ENCODE measurements around the gene ZC2HC1C. TPM values are rescaled to one million over a fixed set of nuclear protein-coding genes. Genes with fewer than 3 reads are reported as not detected.

The ZC2HC1C gene
- polyA plus RNA-seq, 1 donor (not counting 4 experiments of a cell fraction or from before 2014, with no cell fraction given): 0.68 TPM

GRCh38 chr14:75063013-75063412, 6.4 kb upstream of the ZC2HC1C start:
- Histone ChIP-seq H3K27me3 (ENCODE audit: control insufficient read depth, extremely low read depth, insufficient read depth, low read length) (no peaks in the 10 kb centered on the region), H3K9ac (ENCODE audit: control insufficient read depth, extremely low read depth, insufficient read depth, low read length) (peak overlapping the region; percentile 84), H3K9me1 (ENCODE audit: control insufficient read depth, extremely low read depth, insufficient read depth, low read length) (no peaks in the 10 kb centered on the region), H3K4me1 (ENCODE audit: control insufficient read depth, extremely low read depth, insufficient read depth, low read length) (peaks cover 18% of the 10 kb centered on the region), H3K4me2 (ENCODE audit: control insufficient read depth, extremely low read depth, insufficient read depth, low read depth, low read length) (peak overlapping the region; percentile 96), H4K20me1 (ENCODE audit: control insufficient read depth, extremely low read depth, insufficient read depth, low read length) (no peaks in the 10 kb centered on the region), H3K4me3 (ENCODE audit: control insufficient read depth in 2 of 3, extremely low read depth in 1 of 3, insufficient read depth in 2 of 3, low read depth in 1 of 3, low read length in 3 of 3) (peak overlapping the region; percentile 84 to 92 (median 86)), H3K27ac (ENCODE audit: control insufficient read depth, insufficient read depth, low read length) (peak overlapping the region; percentile 86), H2AFZ (ENCODE audit: control insufficient read depth, low read length) (peak overlapping the region; percentile 96), H3K79me2 (ENCODE audit: control insufficient read depth, insufficient read depth, low read length) (peaks cover 4% of the 10 kb centered on the region), H3K36me3 (ENCODE audit: control insufficient read depth in 2 of 2, extremely low read depth in 1 of 2, insufficient read depth in 2 of 2, low read length in 2 of 2) (peaks cover 0 to 4% of the 10 kb centered on the region in 2 experiments), H3K9me3 (ENCODE audit: control insufficient read depth, low read depth, low read length) (no peaks in the 10 kb centered on the region)
- DNase-seq (ENCODE audit: low read depth, low spot score) (no peak), FAIRE-seq (no peak)
- no peak for TF ChIP-seq EZH2 (IDR thresholded peaks at IDR 0.05; ENCODE audit: low read length)
- TF ChIP-seq CTCF (optimal IDR thresholded peaks at IDR 0.05 in 1 of 3, IDR thresholded peaks at IDR 0.05 in 1 of 3, conservative IDR thresholded peaks at IDR 0.05 in 1 of 3; ENCODE audit: extremely low read depth in 1 of 3, insufficient read depth in 2 of 3, low read length in 3 of 3): no peak
- dilution Hi-C loops (cut with MboI; ENCODE audit: extremely low pct_ligation_motif_present, low sequenced_read_pairs): no loop called here

- H3K4me3 ChIP-seq (ENCODE audit: control insufficient read depth in 2 of 3, extremely low read depth in 1 of 3, insufficient read depth in 2 of 3, low read depth in 1 of 3, low read length in 3 of 3): peak within 1 kb of the TSS; percentile 84 to 92 (median 86)
- H2AFZ ChIP-seq (ENCODE audit: control insufficient read depth, low read length): peak within 1 kb of the TSS; percentile 96
- no peak for DNase-seq (ENCODE audit: low read depth, low spot score)
- peak within 1 kb of the TSS; percentile 84 for H3K9ac ChIP-seq (ENCODE audit: control insufficient read depth, extremely low read depth, insufficient read depth, low read length)
- H3K9me3 ChIP-seq (ENCODE audit: control insufficient read depth, low read depth, low read length): no peaks in the 10 kb centered on the region
- peaks cover 0 to 4% of the 10 kb centered on the region in 2 experiments for H3K36me3 ChIP-seq (ENCODE audit: control insufficient read depth in 2 of 2, extremely low read depth in 1 of 2, insufficient read depth in 2 of 2, low read length in 2 of 2)
- peak in 1 of 3 experiments; percentile 5 for TF ChIP-seq CTCF (optimal IDR thresholded peaks at IDR 0.05 in 1 of 3, IDR thresholded peaks at IDR 0.05 in 1 of 3, conservative IDR thresholded peaks at IDR 0.05 in 1 of 3; ENCODE audit: extremely low read depth in 1 of 3, insufficient read depth in 2 of 3, low read length in 3 of 3)
- no peak for TF ChIP-seq EZH2 (IDR thresholded peaks at IDR 0.05; ENCODE audit: low read length)
- H3K9me1 ChIP-seq (ENCODE audit: control insufficient read depth, extremely low read depth, insufficient read depth, low read length): no peaks in the 10 kb centered on the region
- H3K79me2 ChIP-seq (ENCODE audit: control insufficient read depth, insufficient read depth, low read length): peaks cover 4% of the 10 kb centered on the region
- dilution Hi-C loops (cut with MboI; ENCODE audit: extremely low pct_ligation_motif_present, low sequenced_read_pairs): no loop called here
- FAIRE-seq: peak; percentile 51
- H3K27me3 ChIP-seq (ENCODE audit: control insufficient read depth, extremely low read depth, insufficient read depth, low read length): no peaks in the 10 kb centered on the region
- H3K4me2 ChIP-seq (ENCODE audit: control insufficient read depth, extremely low read depth, insufficient read depth, low read depth, low read length): peak within 1 kb of the TSS; percentile 96
- peak within 1 kb of the TSS; percentile 86 for H3K27ac ChIP-seq (ENCODE audit: control insufficient read depth, insufficient read depth, low read length)
- peaks cover 24% of the 10 kb centered on the region for H3K4me1 ChIP-seq (ENCODE audit: control insufficient read depth, extremely low read depth, insufficient read depth, low read length)
- no peaks in the 10 kb centered on the region for H4K20me1 ChIP-seq (ENCODE audit: control insufficient read depth, extremely low read depth, insufficient read depth, low read length)
Observed at GRCh38 chr14:75063491-75064204, 5.8 kb upstream of the ZC2HC1C start, which contains the start of gene ACYP1. ACYP1 (minus strand) TSS chr14:75064024; CDS start chr14:75063553, 471 bp downstream.
